Colon (tissue), 2 donors: ENCODE measurements around the gene SCN3A.

Experiments
- FAIRE-seq: peaks from 2 replicates; lab custom pipeline; 2012; peaks lifted over from hg19 to GRCh38; lab: Jason Lieb, UNC
- donor health status: control.
- donor health status: control.

The SCN3A gene

GRCh38 chr2:165055082-165055851 lies 148.6 kb downstream of the SCN3A start:
- no peak for FAIRE-seq

GRCh38 chr2:165054652-165055051 lies 149.2 kb downstream of the SCN3A start:
- FAIRE-seq = no peak

GRCh38 chr2:165044505-165045303 lies 159.1 kb downstream of the SCN3A start:
- no peak for FAIRE-seq
